Upper lobe of left lung (tissue), 6 donors: Measurements from ENCODE around the gene ITK. TPM values are rescaled to one million over a fixed set of nuclear protein-coding genes. Genes with fewer than 3 reads are reported as not detected.
A peak's percentile ranks its signal among the peaks of the same experiment; 100 is the strongest.

Source experiments
- ATAC-seq, 2 donors: fragments of 200-7000 bp; cut with Tn5 transposase; one replicate each; pipeline ENCODE4 v1.9.1; 2022; ENCODE audit warnings: mild to moderate bottlenecking in 2 of 2, moderate library complexity in 2 of 2; ENCODE audit not compliant: low FRiP score in 2 of 2
- DNase-seq, 2 donors: peaks; one replicate each; pipeline ENCODE4 v3.0.0-alpha.2; 2019 to 2020
- H3K27ac ChIP-seq, 4 donors: fragments of 200-600 bp; sonication (generic); one replicate each; pipeline ENCODE4 v1.5.1; 2016 to 2019
- H3K27me3 ChIP-seq, 4 donors: fragments of 200-600 bp; sonication (generic); one replicate each; pipeline ENCODE4 v1.5.1; 2017 to 2019
- H3K36me3 ChIP-seq, 4 donors: fragments of 200-600 bp; sonication (generic); one replicate each; pipeline ENCODE4 v1.5.1; 2016 to 2019
- H3K4me1 ChIP-seq, 4 donors: fragments of 200-600 bp; sonication (generic); one replicate each; pipeline ENCODE4 v1.5.1; 2018 to 2019
- H3K4me3 ChIP-seq, 4 donors: fragments of 200-600 bp; sonication (generic); one replicate each; pipeline ENCODE4 v1.5.1; 2017 to 2019; ENCODE audit warnings: mild to moderate bottlenecking in 2 of 4, moderate library complexity in 1 of 4
- H3K9me3 ChIP-seq, 4 donors: fragments of 200-600 bp; sonication (generic); one replicate each; pipeline ENCODE4 v1.5.1; 2018 to 2019
- EP300 ChIP-seq, 4 donors: sonication (generic); formaldehyde crosslinking; IDR thresholded peaks; one replicate each; pipeline ENCODE4 v1.5.1; 2017; ENCODE audit warnings: antibody characterized with exemption in 4 of 4, control low read depth in 2 of 4
- POLR2A ChIP-seq, 4 donors: fragments of 450-650 bp; IDR thresholded peaks; one replicate each; pipeline ENCODE4 v1.5.1; 2016 to 2017; ENCODE audit warnings: antibody characterized with exemption in 4 of 4, mild to moderate bottlenecking in 2 of 4
- POLR2AphosphoS5 ChIP-seq, 2 donors: sonication (generic); formaldehyde crosslinking; IDR thresholded peaks; one replicate each; pipeline ENCODE4 v1.5.1; 2017; ENCODE audit warnings: antibody characterized with exemption in 2 of 2
- WGBS, 2 donors: methylation state at CpG; one replicate each; pipeline ENCODE4 v1.1.5; 2017 to 2018; 5-methylcytosine and 5-hydroxymethylcytosine counted together
- total RNA-seq, 6 donors: library from RNA; depleted of rRNA in 4 of 6; stranded (reverse); fragments of >200 nt in 4 of 6; gene quantifications; one replicate each; pipeline versions ENCODE4 v1.1.0 to v1.2.1, GENCODE V29; 2016 to 2021
- TF ChIP-seq, protein P1 (sequence below), 6 experiments: fragments of 450-650 bp in 4 of 6; fragments of 200-600 bp in 2 of 6; sonication (generic) in 2 of 6; IDR thresholded peaks; one replicate each; pipeline ENCODE4 v1.5.1; 2016 to 2019; ENCODE audit warnings: antibody characterized with exemption in 6 of 6
- donor health status: DM: no; HTN: no; CAD: no; lungs with moderate emphysema.
- donor health status: DM: no; HTN: yes; CAD: no; lungs with severe emphysema.

Gene ITK
- total RNA-seq, 6 donors from 2014 or later, result 5.0 to 15.2 (median 7.0) TPM

DNA sequence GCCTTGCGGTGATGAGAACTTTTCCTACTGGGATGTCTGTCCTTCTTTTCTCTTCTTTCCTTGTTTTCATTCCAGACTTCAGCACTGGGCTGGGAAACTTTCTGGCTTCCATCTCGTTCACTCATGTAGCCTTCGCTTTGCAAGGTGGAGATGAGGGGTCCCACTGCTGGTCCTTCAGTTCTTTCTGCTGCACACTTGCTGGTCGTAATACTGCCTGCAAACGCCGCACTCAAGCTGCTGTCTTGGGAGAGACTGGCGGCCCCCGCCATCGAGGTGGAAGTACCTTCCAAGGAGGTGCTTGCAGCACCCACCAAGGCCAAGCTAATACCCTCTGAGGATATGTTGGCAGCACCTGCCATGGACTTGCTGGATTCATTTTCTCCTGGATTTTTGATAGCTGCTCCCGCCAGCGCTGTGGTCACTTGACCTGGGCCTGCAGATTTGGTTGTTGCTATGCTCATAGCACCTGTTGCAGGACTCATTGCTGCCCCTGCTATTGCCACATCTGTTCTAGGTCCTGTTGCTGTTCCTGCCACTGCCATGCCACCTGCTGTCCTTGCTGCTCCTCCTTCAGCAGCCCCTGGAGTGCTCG, 17.6 kb upstream of the ITK start:
- Histone ChIP-seq H3K9me3 (no peaks in the 10 kb centered on the region), H3K4me3 (no peak overlapping the region), H3K4me1 (no peaks in the 10 kb centered on the region), H3K36me3 (no peaks in the 10 kb centered on the region), H3K27ac (no peak overlapping the region), H3K27me3 (no peaks in the 10 kb centered on the region)
- ATAC-seq, result no peak
- TF ChIP-seq, protein P1, sequence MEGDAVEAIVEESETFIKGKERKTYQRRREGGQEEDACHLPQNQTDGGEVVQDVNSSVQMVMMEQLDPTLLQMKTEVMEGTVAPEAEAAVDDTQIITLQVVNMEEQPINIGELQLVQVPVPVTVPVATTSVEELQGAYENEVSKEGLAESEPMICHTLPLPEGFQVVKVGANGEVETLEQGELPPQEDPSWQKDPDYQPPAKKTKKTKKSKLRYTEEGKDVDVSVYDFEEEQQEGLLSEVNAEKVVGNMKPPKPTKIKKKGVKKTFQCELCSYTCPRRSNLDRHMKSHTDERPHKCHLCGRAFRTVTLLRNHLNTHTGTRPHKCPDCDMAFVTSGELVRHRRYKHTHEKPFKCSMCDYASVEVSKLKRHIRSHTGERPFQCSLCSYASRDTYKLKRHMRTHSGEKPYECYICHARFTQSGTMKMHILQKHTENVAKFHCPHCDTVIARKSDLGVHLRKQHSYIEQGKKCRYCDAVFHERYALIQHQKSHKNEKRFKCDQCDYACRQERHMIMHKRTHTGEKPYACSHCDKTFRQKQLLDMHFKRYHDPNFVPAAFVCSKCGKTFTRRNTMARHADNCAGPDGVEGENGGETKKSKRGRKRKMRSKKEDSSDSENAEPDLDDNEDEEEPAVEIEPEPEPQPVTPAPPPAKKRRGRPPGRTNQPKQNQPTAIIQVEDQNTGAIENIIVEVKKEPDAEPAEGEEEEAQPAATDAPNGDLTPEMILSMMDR (IDR thresholded peaks at IDR 0.05), result no peak
- TF ChIP-seq POLR2A (IDR thresholded peaks at IDR 0.05) (no peak), EP300 (IDR thresholded peaks at IDR 0.05) (no peak), POLR2AphosphoS5 (IDR thresholded peaks at IDR 0.05) (no peak)
- DNase-seq, result peak in 1 of 2 donors; percentile 38
- WGBS, 2 donors, result 93 to 94% methylated on average over 9 to 12 of the region's 12 CpGs

DNA sequence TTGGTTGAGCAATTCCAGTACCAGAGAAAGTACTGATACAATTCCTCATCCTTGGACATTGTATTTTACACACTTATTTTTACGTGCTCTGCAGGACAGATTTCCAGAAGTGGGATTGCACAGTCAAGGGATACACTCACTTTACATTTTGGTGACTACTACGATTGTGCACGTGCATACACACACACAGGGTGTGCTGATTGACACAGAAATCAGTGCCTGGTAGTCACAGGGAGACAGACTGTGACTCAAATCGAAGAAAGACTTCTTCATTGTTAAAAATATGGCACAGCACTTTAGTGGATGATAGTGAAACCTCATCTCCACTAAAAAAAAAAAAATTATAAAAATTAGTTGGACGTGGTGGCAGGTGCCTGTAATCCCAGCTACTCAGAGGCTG, 16.1 kb upstream of the ITK start:
- 68 to 83% methylated on average over 5 of the region's 5 CpGs for WGBS, 2 donors
- Histone ChIP-seq H3K4me3 (no peak overlapping the region), H3K36me3 (no peaks in the 10 kb centered on the region), H3K27me3 (no peaks in the 10 kb centered on the region), H3K9me3 (no peaks in the 10 kb centered on the region), H3K27ac (no peak overlapping the region), H3K4me1 (no peaks in the 10 kb centered on the region)
- no peak for TF ChIP-seq POLR2A (IDR thresholded peaks at IDR 0.05)
- TF ChIP-seq EP300 (IDR thresholded peaks at IDR 0.05), result no peak
- no peak for TF ChIP-seq POLR2AphosphoS5 (IDR thresholded peaks at IDR 0.05)
- TF ChIP-seq, protein P1 (IDR thresholded peaks at IDR 0.05), result no peak
- ATAC-seq (no peak), DNase-seq (no peak)

GRCh38 chr5:157165261-157165660, 15.4 kb upstream of the ITK start:
- no peak overlapping the region for H3K4me3 ChIP-seq
- ATAC-seq (no peak), DNase-seq (no peak)
- H3K9me3 ChIP-seq, result no peaks in the 10 kb centered on the region
- TF ChIP-seq, protein P1 (IDR thresholded peaks at IDR 0.05), result no peak
- no peak for TF ChIP-seq EP300 (IDR thresholded peaks at IDR 0.05)
- TF ChIP-seq POLR2AphosphoS5 (IDR thresholded peaks at IDR 0.05), result no peak
- no peak for TF ChIP-seq POLR2A (IDR thresholded peaks at IDR 0.05)
- WGBS, 2 donors, result 68 to 97% methylated on average over 4 of the region's 4 CpGs
- H3K27me3 ChIP-seq, result no peaks in the 10 kb centered on the region
- H3K36me3 ChIP-seq, result no peaks in the 10 kb centered on the region
- H3K4me1 ChIP-seq, result no peaks in the 10 kb centered on the region
- H3K27ac ChIP-seq, result no peak overlapping the region

GRCh38 chr5:157165668-157166067, 15.0 kb upstream of the ITK start:
- Histone ChIP-seq H3K4me3 (no peak overlapping the region), H3K27me3 (no peaks in the 10 kb centered on the region), H3K9me3 (no peaks in the 10 kb centered on the region), H3K36me3 (no peaks in the 10 kb centered on the region), H3K4me1 (no peaks in the 10 kb centered on the region), H3K27ac (no peak overlapping the region)
- TF ChIP-seq, protein P1 (IDR thresholded peaks at IDR 0.05), result no peak
- TF ChIP-seq POLR2A (IDR thresholded peaks at IDR 0.05) (no peak), EP300 (IDR thresholded peaks at IDR 0.05) (no peak), POLR2AphosphoS5 (IDR thresholded peaks at IDR 0.05) (no peak)
- 83 to 91% methylated on average over 14 of the region's 14 CpGs for WGBS, 2 donors
- DNase-seq (no peak), ATAC-seq (no peak)
